DMS153 (cell line): ENCODE data around the gene MAGI2.

Experiments
- DNase-seq: peaks from one replicate; lab custom pipeline; 2025; lab: John Stamatoyannopoulos, UW

The MAGI2 gene

DNA sequence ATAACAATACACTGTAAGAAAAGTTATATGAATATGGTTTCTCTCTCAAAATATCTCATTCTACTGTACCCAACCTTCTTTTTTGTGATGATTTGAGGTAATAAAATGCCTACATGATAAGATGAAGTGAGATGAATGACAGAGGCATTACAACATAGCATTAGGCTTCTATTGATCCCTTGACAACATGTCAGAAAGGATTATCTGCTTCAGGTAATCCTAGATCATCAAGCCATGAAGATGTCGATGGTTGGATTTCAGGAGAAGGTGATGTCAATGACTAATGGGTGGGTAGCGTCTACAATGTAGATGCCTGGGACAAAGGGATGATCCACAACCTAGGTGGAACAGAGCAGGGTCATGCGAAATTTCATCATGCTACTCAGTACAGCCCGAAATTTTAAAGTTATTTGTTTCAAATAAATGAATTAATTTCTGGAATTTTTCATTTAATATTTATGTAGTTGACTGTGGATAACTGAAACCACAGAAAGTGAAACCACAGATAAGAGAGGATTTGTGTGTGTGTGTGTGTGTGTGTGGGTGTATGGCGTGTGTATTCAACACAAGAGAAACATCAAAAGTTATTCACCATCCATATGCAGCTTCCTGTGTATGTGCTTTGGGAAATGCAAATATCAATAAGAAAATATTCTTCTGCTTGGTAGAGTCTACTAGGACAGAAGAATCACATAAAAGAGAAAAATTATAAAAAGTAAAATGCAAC lies 77.0 kb downstream of the MAGI2 start:
- DNase-seq = no peak

DNA sequence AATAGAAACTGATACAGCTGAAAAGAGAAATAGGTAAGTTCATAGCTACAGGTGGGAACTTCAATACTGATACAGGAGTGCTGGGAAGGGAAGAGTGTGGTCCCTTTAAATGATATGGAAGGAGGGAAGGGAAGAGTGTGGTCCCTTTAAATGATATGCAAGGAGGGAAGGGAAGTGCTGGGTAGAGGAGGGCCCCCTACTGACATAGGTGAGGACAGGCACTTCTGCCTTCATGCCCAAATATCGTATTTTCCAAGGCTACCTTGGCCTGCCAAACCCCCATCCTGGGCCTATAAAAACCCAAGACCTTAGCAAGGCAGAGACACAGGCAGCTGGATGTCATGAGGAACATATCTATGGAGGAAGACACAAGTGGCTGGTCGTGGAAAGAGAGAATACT lies 92.3 kb downstream of the MAGI2 start:
- DNase-seq = no peak

DNA sequence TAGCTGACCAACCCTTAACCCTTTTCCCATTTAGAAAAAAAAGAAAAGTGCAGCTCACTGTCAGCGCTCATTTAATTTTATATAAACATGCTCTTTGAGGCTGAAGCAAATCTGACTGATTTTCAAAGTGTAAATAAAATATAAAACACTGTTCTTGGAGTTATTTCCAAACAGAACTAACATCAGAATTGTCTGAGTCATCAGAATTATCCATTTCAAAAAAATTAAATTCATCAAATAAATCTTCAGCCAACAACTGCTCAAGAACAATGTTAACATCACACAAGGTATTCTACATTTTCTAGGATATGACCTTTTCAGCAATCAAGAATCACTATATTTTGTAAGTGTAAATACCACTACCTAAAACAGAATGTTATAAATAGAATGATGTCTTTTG lies 93.6 kb downstream of the MAGI2 start:
- no peak for DNase-seq

DNA sequence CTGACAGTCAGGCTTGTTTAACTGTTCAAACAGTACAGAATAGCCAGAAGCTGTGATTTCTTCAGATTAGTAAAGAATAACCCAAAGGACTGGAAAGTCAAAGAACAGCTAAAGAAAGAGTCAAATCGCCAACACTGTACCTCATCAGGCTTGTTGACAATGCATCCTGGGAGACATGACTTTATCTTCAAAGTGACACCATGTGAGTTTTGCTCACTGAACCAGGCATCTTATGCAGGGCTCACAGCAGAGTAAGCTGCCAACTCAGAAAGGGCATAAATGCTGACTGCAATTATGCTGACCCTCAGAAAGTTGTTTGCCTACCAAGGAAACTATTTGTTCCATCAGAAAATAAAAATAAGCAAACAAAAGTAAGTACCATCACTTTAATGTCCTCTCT lies 96.4 kb downstream of the MAGI2 start:
- no peak for DNase-seq

DNA sequence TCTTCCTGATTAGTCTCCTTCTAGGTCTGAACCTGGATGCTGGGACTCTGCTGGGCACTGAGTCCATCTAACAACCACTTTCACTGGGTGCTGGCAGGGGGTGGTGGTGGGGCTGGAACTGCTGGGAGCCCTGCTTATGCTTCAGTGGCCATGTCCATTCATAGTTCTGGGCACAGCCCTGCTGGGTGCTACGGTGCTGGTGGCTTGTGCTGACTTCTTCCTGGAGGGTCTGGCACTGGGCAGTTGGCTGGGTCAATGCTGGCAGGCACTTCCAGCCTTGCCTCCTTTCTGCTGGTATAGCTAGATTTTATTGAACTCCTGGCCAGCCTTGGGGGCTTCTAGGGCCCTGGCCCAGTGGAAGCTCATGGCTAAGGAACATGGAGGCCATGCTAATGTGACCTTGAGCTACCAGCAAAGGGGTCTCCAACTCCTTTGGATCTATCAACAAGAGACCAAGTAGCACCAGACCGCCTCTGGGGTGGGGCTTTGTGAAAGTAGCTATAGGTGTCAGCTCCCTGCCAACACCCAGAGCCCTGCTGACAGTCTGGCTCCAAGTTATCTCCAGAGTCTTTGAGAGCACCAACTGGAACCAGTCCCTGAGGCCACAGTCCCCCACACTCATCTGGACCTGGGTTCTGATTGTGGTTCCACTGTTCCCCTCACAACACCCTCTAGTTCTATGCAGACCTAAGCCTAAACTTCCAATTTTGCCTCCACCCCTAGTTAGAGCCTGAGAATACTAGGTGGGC lies 99.6 kb downstream of the MAGI2 start:
- no peak for DNase-seq

DNA sequence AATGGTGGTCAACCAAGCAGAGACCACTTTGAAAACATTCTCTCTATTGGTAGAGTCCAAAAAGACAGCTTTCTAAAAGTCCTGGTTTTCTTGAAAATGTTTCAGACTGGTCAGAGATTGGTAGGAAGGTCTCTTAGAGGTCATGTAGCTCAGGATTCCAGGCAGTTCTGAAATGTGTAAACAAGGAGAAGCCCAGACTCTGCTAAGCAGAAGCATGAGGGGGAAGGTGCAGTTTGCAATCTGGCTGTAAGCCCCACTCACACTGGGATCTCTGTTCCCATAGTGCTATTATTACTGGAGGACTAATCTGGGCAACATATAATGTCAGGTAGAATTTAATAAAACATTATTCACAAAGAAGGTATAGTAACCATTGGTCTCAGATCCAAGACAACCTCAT lies 101.1 kb downstream of the MAGI2 start:
- no peak for DNase-seq

DNA sequence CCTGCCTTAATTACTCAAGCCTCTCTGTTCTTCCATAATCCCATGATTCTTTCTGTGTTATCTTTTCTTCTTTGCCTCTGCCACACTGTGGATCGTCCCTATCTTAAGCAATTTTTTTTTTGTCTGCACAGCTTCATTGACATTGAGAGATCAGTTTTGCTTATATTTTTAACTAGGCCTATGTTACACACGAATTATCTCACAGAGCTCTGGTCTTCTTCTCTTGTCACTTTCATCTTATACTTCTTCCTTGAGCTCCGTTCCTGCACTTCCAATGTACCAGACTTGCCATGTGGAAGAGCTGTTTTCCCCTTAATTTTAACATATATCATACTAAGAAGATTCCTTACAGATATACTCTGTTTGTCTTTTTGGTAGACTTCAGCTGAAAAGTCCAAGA lies 106.1 kb downstream of the MAGI2 start:
- DNase-seq = no peak

DNA sequence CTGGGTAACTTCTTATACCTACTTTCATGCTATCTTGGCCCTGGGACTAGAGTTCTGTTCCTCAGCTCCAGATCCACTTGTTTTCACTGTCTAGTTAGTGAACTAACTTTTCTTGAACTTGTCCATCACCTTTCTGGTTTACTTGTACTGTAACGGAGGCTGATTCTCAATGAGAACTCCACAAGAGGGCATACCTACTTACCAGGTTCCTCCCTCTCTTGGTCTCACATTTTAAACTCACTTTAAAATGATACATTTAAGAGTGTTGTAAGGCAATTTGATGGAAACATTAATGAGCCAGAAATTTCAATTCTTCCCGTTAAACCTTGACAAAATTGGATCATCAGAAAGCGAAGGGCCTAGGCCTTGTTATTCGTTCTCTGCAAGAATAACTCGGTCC lies 111.6 kb downstream of the MAGI2 start:
- DNase-seq = no peak

DNA sequence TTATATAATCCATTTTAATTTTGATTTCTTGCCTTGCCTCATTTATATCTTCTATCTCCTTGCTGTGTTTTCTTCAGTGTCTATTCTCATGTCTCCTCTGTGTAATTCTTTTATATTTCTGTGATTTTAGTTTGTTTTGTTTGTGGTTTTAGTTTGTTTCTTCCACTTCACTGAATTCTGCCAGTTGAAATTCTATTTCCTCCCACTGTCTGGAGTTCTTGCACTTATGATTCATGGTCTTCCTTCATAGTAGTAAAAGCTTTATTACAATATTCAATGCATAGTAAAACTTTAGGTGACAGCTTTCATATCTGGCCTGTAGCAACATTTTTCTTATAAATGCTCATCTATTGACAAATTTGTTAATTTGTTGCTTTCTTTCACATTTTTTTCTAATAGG lies 113.3 kb downstream of the MAGI2 start:
- DNase-seq = no peak

DNA sequence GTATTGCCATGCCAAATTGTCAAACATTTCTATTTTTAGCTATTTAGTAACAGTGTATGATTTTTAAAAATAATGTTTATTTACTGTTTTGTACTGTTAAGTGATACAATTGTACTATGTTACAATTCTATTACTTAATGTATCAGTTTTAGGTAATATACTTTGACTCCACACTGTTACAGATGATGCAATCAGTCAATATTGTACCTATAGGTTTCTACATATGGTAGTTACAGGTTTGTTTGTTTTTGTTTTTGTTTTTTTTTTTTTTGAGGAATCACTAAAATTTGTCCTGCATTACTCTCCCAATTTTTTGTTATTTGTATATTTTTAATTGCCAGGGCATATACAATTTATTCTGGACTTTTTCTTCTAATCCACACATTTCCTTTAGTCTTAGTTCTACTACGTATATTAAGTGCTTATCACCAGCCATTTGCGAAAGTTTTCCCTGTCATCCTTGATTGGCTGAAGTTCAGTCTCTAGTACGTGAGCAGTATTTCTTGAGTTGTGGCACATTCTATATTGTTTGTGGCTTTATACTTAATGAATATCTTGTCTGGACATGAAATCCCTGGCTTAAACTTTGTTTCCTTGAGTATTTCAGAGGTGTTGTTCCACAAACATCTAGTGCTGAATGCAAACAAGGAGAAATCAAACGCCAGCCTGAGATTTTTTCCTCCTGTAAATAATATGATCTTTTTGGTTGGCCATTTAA lies 114.1 kb downstream of the MAGI2 start:
- DNase-seq = no peak

DNA sequence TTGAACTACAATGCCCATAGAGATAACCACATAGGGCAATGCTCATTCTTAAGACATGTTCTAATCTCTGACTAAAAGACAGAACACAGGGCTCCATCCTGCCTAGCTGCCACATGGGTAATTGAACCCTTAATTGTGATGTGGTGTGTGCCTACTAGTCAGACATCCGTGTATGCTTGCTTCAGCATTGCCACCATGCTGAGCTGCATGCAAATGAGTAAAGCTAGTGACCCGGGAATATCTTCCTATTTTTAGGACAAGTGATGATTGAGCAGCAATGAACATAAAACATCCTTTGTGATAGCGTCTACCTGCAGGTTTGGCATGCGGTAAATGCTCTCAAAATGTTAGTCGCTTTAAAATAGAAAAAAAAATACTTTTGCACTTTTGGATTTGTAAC lies 115.8 kb downstream of the MAGI2 start:
- no peak for DNase-seq

DNA sequence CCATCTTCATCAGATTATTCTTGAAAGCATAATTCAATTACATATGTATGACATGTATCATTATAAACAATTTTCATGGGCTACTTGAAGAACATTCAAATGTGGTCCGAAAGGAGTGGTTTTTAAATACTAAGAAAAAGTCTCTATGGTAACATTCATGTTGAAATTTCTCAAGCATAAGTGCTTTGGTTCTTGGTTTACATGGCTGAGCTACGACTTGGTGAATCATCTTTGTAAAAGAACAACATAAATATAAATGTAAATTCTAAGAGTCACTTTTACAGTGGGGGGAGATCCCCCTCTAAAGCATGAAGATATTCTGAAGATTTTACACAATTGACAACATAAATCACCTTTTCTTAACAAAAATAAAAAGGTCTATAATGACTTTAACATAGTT lies 118.6 kb downstream of the MAGI2 start:
- DNase-seq = no peak

DNA sequence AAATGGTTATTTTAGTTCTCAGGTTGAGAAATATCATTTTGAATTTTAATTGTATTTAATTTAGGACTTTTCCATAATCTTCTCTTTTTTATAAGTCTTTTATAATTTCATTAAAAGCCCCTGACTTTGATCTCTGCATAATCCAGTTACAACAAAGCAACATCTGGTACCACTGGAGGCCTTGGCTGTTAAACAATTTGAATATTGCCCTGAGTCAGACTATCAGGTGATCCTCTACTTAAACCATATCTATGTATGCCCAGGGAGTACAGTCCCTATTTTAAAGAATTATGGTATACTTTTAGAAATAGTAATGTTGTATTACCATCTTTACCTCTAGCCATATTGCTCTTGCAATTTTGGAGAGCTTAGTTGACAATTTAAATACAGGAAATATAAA lies 119.1 kb downstream of the MAGI2 start:
- DNase-seq = no peak

DNA sequence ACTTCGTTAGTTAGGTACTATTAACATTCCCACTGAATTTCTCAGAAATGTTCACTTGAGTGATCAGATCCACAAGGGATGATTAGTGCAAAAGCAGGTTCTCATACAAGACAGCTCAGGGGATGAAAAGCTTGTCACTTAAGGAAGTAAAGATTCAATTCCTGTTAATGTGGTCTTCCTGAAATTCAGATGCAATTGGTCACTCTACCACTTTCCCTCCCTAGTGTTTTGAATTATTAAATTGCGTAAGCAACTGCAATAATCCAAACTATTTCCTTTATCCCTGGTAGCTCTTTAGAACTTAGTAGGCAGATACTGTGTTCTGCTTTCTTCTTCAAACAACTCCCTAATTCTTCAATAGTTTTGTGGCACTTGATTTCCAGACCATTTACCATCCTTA lies 121.4 kb downstream of the MAGI2 start:
- no peak for DNase-seq

DNA sequence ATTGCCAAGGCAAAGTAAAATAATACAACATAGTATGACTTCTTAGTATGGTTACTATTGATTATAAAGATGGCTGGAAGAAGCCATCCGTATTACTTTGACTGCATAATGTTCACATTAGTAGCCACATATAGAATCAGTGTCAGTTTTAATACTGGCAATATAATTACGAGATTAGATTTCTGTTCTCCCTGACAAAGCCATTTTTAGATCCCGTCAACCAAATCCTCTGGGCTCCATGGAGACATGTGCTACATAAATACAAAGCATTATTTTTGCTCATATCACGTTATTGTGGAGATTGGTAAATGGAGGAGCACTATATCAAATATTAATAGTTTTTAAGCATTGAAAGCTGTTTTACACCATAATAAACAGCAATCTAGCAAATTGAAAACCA lies 124.0 kb downstream of the MAGI2 start:
- DNase-seq = no peak

DNA sequence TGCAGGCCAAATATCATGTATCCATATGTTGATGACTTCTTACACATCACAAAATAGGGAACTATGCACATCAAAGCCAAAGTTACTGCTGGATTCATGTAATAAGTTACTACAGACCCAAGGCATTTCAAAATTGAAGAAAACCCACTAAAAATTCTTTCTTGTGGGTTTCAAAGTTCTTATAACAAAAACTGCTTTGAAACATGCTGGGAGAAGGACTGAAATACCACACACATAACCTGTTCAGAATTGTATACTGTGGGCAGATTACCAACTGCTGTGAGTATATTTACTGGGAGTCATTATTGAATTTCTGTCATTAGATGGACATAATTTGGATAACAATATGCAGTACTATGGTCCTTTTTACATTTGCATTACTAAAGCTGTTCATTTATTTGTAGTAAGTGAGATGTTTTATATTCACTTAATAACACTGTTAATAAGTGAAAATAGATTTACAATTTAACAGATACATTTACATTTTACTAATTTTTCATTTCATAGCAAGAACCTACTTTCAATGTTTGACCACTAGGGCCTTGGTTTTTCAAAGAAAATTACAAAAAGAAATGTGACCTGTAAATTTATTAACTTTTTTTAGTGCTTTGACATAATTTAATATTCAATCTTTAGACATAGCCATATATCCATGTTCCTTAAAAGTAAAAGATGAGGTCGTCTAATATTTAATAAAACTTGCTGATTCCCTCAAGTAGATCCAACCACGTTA lies 132.6 kb downstream of the MAGI2 start:
- no peak for DNase-seq

DNA sequence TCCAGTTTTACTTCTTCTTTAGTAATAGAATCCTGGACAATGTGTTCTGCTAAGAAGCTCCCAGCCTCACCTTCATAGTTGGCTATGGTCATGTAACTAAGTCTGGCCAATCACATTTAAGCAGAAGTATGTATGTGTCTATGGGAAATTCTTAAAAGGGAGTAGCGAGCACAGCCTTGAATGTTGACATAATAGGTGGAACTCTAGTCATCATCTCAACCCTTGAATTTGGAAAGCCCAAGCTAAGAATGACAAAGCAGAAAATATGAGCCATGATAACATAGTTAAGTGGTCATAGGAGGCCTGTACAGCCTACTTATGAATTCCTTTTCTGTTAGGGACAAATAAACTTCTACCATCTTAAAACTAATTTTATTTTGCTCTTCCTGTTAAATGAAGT lies 134.1 kb downstream of the MAGI2 start:
- DNase-seq = no peak

DNA sequence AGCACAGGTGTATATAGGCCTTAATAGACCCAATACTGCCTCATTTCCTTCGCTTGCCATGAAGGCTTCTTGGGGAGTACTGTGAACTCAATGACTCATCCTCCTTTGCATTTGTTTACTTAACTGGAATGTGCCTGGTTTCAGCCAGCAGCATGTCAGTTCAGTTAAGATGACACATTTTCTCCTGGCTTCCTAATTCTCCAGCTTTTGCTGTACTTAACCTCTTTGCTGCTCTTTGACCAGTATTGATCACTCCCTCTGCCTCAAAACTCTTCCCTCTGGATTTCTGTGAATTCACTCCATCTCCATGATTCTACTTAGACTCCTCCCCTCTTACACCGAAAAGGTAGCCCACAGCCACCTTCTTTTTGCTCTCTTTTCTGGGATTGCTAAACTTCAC lies 135.7 kb downstream of the MAGI2 start:
- DNase-seq = no peak

DNA sequence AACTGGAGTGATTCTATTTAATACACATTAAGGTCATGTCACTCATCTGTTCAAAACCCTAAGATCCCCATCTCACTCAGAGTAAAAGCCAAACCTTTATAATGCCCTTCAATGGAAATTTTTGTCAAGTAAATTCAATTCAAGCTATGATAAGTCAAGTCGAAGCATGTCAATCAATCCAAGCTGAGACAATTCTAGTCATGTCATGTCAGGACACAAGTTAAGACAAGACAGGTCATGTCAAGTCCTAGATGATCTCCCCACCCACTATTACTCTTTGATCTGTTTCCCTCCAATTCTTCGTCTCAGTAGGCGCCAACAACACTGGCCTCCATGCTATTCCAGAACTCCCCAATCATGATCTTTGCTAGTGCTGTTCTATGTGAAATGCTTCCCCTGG lies 141.4 kb downstream of the MAGI2 start:
- DNase-seq = no peak

DNA sequence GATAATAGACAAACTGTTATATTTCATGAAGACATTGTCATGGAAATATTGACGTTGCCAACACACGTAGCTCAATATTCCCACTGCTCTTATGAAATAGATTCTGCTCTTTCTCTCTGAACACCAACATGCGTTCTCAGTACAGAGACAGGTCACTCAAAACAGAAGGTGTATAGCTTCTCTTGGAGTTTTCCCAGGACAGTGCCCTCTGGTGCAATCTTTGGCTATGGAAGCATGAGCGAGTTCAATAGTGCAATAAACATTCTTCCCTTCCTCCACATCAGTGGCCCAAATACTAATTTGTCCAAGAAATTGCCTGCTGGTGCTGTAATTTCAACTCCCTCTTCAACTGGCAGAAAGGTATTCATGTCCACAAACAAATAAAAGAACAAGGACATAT lies 145.3 kb downstream of the MAGI2 start:
- DNase-seq = no peak

DNA sequence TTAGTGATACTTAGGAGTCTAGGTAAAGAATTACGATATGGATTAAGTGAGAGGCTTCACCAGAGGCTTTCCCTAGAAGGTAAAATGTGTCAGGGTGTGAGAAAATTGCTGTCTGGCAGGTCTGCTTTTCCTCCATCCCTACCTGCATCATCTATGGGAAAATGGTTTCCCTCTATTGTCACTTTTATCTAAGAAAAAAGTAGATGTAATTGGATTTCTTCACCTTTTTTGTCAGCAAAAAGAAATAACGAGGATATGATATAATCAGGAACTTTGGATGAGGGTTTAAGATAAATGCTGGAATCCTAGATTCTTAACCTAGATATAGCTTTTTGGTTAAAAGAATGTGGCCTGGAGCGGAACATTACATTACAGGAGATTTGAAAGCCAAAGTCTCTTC lies 146.1 kb downstream of the MAGI2 start:
- no peak for DNase-seq

DNA sequence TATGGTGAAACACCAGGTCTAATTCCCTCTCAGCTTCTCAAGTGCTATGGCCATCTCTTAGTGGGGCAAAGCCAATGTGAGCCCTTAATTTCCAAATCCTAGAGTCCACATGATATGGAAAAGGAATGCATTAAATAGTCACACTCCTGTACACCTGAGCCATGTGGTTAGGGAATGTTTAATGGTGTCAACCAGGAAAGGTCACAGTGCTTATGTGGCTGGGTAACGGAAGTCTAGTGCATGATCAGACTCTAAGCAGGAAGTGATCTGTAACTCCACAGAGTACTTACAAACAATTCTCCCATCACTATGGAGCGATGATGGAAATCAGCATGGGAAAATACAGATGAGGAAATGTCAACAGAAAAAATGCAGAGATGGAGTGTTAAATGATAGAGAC lies 148.8 kb downstream of the MAGI2 start:
- peak; percentile 51 for DNase-seq

DNA sequence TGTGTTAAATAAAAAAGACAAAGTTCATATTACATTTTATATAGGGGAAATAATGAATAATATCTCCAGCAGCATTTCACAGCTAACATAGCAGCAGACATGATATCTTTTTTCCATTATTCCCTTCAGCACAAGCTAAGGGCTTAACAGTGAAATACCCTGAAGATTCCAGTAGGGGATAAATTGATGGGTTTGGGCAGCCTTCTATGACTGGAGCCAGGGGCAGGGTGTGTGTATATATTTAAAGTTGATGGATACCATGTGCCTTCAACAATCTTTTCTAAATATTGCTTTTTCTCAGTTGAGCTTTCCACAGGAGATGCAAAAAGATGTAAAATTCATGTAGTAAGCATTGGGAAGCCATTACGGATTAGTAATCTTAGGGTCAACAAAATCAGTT lies 151.2 kb downstream of the MAGI2 start:
- DNase-seq = no peak
